K562 (cell line): ENCODE measurements around the gene POLDIP3. TPM values are rescaled to one million over a fixed set of nuclear protein-coding genes. Genes with fewer than 3 reads are reported as not detected.

Experiments used
- BRD9 ChIP-seq: fragments of 450-650 bp; IDR thresholded peaks from 2 replicates; pipeline ENCODE4 v1.6.1; 2018; ENCODE audit warnings: low read depth; ENCODE audit not compliant: partially characterized antibody
- FOXJ3 ChIP-seq: sonication (generic); formaldehyde crosslinking; IDR thresholded peaks from 2 replicates; pipeline ENCODE4 v1.4.0; 2020; ENCODE audit warnings: mild to moderate bottlenecking, missing genetic modification reagents
- MIER1 ChIP-seq: fragments of 450-650 bp; IDR thresholded peaks from 2 replicates; pipeline ENCODE4 v1.6.1; 2016; ENCODE audit warnings: antibody characterized with exemption, mild to moderate bottlenecking, low read depth
- NR4A1 ChIP-seq, 2 experiments: fragments of 250-450 bp in 1 of 2; fragments of 450-650 bp in 1 of 2; sonication (Bioruptor Pico) in 1 of 2; IDR thresholded peaks; 2 replicates each; pipeline versions ENCODE4 v1.4.0 to v1.6.1; 2016 to 2020; ENCODE audit warnings: mild to moderate bottlenecking in 2 of 2, missing compliant biosample characterization in 1 of 2, missing genetic modification characterization in 1 of 2, moderate library complexity in 1 of 2
- PHB2 ChIP-seq: fragments of 450-650 bp; IDR thresholded peaks from 2 replicates; pipeline ENCODE4 v1.6.1; 2017; ENCODE audit warnings: low read depth
- PHF8 ChIP-seq: fragments of 200-600 bp; sonication (generic); IDR thresholded peaks from 2 replicates; pipeline ENCODE4 v1.6.1; 2012; ENCODE audit warnings: mixed run types, mild to moderate bottlenecking, inconsistent platforms, low read length, moderate library complexity, borderline replicate concordance
- REST ChIP-seq, 2 experiments: fragments of 450-650 bp; formaldehyde crosslinking in 1 of 2; IDR thresholded peaks; 2 replicates each; pipeline versions ENCODE4 v1.4.0 to v1.6.1; 2014 to 2020; ENCODE audit warnings: mild to moderate bottlenecking in 2 of 2, borderline replicate concordance in 1 of 2, low read depth in 1 of 2
- SAFB ChIP-seq: fragments of 200-400 bp; formaldehyde crosslinking; IDR thresholded peaks from 2 replicates; pipeline ENCODE4 v1.6.1; 2017; ENCODE audit warnings: low read depth, low read length, borderline replicate concordance
- SMAD3 ChIP-seq: fragments of 450-650 bp; formaldehyde crosslinking; conservative IDR thresholded peaks from 2 replicates; pipeline ENCODE4 v1.4.0; 2020; ENCODE audit warnings: mild to moderate bottlenecking
- SMARCE1 ChIP-seq: fragments of 450-650 bp; IDR thresholded peaks from 2 replicates; pipeline ENCODE4 v1.7.1; 2016; ENCODE audit warnings: mild to moderate bottlenecking
- ZBTB43 ChIP-seq: sonication (generic); formaldehyde crosslinking; IDR thresholded peaks from 2 replicates; pipeline ENCODE4 v1.8.0; 2023; ENCODE audit warnings: mild to moderate bottlenecking, missing genetic modification reagents
- polyA plus RNA-seq, 8 experiments: library from polyadenylated mRNA; depleted of rRNA in 4 of 8; stranded (reverse) in 5 of 8; unstranded in 3 of 8; fragments of >200 nt; fragmentation: Nextera tagmentation in 2 of 8; fragmentation: Illumina TruSeq in 1 of 8; extraction: Ambion mirVana in 2 of 8; extraction: Trizol in 1 of 8; gene quantifications; 2 replicates each; pipeline versions ENCODE4 v1.2.1 to v1.2.3, GENCODE V29; 2011 to 2014; ENCODE audit warnings: inconsistent platforms in 1 of 8, missing spikeins in 1 of 8
- total RNA-seq, 7 experiments: library from RNA; depleted of rRNA in 6 of 7; stranded (reverse); fragments of >200 nt in 6 of 7; fragmentation: Illumina TruSeq in 2 of 7; extraction: Trizol in 2 of 7; gene quantifications; 2 replicates each; pipeline versions ENCODE4 v1.2.1 to v1.2.3, GENCODE V29; 2011 to 2021; ENCODE audit warnings: low replicate concordance in 1 of 7
- TF ChIP-seq, protein P1 (sequence below): fragments of 450-650 bp; IDR thresholded peaks from 2 replicates; pipeline ENCODE4 v1.7.0; 2016; ENCODE audit warnings: borderline replicate concordance

POLDIP3 gene
- total and polyA plus RNA-seq, 9 of the 15 experiments (the other 6 are each of a cell fraction or from before 2014, with no cell fraction given): 14.3 to 53.0 (median 26.3) TPM

DNA sequence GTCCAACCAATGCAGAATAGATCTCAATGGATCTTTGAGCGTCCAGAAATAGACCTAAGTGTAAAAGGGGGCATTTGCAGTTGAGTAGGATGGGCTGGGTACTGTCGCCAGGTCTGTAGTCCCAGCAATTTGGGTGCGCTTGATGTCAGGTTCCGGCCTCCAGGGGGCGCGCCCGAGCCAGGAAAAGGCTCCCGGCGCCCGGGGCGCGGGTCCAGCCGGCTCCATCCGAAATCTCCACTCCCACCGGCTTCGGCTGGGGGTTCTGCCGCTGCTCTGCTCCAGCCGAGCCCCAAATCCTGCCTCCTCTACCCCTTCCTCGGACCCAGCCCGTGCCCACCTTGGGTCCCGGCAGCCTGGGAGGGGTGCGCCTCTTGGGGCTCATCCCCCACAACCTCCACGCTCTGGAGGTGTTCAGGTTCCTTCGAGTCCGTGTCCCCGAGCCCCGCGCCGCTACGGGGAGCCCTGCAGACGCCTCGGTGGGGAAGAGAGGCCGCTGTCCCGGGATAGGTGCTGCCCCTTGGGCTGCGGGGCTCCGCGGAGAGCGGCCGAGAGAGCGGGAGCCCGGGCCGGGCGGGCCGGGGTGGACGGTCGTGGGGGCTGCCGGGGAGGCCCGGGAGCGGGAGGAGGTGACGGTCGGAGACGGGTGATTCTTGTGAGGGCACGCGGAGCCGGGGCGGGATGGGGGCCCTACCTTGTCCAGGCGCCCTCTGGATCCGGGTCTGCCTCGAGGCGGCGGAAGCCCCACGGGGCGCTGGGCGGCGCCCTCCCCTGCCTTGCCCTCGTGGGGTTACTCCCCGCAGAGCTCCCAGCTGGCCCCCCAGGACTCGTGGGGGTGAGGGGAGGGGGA lies 47.5 kb upstream of the POLDIP3 start (continued):
- TF ChIP-seq REST (IDR thresholded peaks at IDR 0.05; ENCODE audit: borderline replicate concordance): peak; percentile 71
- no peak for TF ChIP-seq REST (CRISPR knock-in tag; IDR thresholded peaks at IDR 0.05; ENCODE audit: low read depth)
- TF ChIP-seq, protein P1, sequence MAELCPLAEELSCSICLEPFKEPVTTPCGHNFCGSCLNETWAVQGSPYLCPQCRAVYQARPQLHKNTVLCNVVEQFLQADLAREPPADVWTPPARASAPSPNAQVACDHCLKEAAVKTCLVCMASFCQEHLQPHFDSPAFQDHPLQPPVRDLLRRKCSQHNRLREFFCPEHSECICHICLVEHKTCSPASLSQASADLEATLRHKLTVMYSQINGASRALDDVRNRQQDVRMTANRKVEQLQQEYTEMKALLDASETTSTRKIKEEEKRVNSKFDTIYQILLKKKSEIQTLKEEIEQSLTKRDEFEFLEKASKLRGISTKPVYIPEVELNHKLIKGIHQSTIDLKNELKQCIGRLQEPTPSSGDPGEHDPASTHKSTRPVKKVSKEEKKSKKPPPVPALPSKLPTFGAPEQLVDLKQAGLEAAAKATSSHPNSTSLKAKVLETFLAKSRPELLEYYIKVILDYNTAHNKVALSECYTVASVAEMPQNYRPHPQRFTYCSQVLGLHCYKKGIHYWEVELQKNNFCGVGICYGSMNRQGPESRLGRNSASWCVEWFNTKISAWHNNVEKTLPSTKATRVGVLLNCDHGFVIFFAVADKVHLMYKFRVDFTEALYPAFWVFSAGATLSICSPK: no peak
- peak; percentile 41; the same call in 1 of the 2 replicates for TF ChIP-seq SAFB
- TF ChIP-seq ZBTB43 (CRISPR knock-in tag): no peak
- TF ChIP-seq PHB2: no peak
- no peak for TF ChIP-seq NR4A1 (CRISPR knock-in tag; IDR thresholded peaks at IDR 0.05)
- no peak for TF ChIP-seq NR4A1 (tag; IDR thresholded peaks at IDR 0.05)
- TF ChIP-seq PHF8: no peak
- TF ChIP-seq MIER1: no peak
- no peak for TF ChIP-seq SMARCE1
- TF ChIP-seq BRD9: no peak
- TF ChIP-seq SMAD3: no peak
- TF ChIP-seq FOXJ3 (CRISPR knock-in tag): no peak
